ENCODE data around the gene ZWILCH.
"Not testable (repeated sequence)": the region's sequence is repeated elsewhere in the genome, so short reads cannot be mapped to it uniquely, and the experiment has no call there.

Gene ZWILCH

DNA sequence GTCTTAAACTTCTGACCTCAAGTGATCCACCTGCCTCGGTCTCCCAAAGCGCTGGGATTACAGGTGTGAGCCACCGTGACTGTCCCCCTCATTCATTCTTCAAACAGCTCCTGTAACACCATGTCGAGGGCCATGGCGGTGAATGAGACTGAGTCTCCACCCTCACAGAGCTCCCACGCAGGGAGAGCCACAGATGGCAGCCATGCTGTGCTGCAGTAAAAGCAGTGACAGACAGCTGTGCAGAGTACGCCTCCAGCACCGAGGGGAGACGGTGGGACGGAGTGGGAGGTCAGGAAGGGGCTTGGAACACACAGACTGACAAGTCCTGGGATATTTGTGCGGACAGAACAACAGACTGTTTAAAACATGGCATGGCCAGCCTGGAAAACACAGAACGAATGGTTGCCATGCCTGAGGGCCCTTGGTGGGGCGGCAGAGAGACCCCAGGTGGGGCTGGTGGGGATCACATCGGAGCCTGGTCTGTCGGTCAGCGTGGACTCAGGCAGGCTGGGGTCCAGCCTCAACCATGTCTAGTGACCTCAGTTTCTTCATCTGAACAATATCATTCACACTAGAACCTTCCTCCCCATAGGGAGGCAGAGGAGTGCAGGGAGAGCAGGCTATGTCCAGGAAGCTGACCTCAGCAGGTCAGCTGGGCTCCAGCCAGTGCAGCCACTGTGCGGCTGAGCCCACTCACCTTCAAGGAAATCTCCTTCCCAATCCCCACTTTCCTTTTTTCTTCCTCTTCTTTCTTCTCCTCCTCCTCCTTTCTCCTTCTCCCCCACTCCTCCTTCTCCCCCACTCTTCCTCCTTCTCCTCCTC is 81.2 kb downstream of the ZWILCH start:
- DNase-seq: no peak

DNA sequence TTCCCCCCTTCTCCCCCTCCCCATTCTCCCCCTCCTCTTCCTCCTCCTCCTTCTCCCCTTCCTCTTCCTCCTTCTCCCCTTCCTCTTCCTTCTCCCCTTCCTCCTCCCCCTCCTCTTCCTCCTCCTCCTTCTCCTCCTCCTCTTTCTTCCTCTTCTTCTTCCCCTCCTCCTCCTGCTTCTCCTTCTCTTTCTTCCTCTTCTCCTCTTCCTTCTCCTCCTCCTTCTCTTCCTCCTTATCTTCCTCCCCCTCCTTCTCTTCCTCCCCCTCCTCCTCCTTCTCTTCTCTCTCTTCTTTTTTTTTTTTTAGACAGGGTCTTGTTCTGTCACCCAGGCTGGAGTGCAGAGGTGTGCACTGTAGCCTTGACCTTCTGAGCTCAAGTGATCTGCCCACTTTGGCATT is 81.9 kb downstream of the ZWILCH start:
- DNase-seq: no peak

- DNase-seq: no peak
Measured at GRCh38 chr15:66587749-66588148, 82.6 kb downstream of the ZWILCH start.

DNA sequence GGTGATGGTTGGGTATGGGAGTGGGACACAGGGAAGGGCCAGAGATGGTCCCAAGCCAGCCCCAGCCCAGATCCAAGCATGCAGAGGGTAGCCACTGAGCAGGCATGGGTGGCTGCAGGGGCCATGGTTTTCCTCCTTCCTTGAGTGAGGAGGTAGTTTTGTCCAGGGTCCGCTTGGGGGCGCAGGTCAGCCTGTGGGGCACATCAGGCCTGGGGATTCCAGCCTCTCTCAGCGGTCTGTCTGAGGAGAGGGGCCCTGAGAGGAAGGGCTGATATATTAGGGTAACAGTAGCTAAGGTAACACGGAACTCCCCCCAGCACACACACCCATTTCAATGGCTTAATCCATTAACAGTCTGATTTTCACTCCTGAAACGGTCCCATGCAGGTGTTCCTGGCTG is 83.4 kb downstream of the ZWILCH start:
- DNase-seq: no peak

- no peak for DNase-seq
Measured at GRCh38 chr15:66588971-66589370, 83.8 kb downstream of the ZWILCH start.

DNA sequence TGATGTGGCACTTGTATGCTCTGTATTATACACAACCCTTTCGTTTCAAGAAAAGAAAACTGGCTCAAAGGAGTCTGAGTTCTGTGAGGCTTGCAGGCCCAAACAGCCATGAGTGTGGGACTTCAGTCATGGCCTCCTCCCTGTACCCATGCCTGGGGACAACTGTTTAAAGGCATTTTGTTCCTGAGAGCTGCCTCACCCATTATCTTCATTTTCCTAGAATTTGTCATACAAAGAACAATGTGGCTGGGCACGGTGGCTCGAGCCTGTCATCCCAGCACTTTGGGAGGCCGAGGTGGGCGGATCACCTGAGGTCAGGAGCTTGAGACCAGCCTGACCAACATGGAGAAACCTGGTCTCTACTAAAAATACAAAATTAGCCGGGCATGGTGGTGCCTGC is 84.3 kb downstream of the ZWILCH start:
- DNase-seq: not testable (repeated sequence)

GRCh38 chr15:66590435-66590834 is 85.3 kb downstream of the ZWILCH start:
- DNase-seq: no peak

GRCh38 chr15:66591322-66591862 is 86.3 kb downstream of the ZWILCH start:
- DNase-seq: no peak

GRCh38 chr15:66592505-66593218 is 87.5 kb downstream of the ZWILCH start:
- DNase-seq: no peak

DNA sequence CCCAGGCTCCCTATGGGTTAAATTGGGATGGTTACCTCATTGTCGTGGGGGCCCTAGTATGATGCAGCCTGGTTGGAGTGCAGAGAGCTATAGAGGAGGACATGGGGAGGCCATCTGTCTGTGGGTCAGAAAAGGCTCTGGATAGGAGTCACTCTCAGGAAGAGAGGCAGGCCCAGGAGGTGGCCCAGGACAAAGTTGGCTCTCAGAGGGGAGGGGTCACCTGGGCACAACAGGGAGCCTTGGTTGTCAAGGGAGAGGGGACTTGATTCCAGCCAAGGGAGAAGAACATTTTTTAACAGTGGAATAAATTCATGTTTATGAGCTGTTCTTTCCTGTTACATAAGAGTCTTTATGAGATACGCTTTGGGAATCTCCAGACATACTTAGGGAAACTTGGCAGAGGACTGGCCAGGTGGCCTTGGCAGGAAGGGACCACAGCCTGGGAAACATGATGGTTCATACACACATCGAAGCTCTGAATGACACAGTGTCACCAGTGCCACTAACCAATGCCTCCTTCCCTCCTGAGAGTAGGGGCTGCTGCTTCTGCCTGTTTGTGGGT is 88.2 kb downstream of the ZWILCH start:
- no peak for DNase-seq

GRCh38 chr15:66594344-66594743 is 89.2 kb downstream of the ZWILCH start:
- DNase-seq: no peak

GRCh38 chr15:66594836-66595235 is 89.7 kb downstream of the ZWILCH start:
- no peak for DNase-seq

DNA sequence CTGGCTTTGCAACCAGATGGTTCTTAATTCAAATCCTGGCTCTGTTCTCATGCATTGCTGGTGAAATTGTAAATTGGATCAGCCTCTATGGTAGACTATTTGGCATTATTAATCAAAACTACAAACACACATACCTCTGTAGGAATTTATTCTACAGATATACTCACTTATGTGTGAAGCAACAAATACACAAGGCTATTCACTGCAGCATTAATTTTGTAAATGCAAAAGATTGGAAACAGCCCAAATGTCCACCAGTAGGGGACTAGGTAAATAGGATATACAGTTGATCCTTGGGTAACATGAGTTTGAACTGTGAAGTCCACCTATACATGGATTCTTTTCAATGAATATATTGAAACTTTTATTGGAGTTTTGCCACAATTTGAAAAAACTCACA is 90.2 kb downstream of the ZWILCH start:
- no peak for DNase-seq

- DNase-seq: no peak
Measured at GRCh38 chr15:66595931-66596545, 90.9 kb downstream of the ZWILCH start.

DNA sequence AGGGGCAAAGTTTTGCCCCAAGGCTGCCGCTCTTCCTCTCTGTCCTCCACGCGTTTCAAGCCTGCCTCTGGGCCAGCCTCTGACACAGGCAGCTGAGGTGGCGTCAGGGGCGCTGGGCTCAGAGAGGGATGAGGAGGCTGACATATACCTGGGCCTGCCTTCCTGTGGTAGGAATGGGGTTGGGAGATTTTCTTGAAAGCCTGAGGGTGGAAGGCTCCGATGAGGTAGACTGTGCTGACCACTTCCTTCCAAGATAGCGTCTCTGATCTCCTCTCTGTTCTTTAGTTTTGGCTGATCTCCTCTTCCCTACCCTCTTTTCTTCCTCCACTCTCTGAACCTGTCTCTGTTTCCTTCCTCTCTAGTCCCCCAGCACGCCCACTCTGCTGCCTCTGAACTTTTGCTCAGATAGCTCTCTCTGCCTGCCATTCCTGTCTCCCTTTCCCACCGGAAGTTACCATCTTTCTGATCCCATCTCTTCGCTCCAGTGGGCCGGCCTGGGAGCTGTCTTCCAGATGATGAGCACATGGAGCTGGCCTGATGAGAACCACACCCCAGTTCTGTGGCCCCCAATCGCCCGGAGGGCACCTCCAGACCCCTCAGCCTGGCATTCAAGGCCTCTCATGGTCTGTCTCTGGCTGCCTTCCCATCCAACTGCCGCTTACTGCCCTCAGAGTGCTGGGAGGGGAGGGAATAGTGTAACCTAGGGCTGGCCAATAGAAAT is 93.1 kb downstream of the ZWILCH start:
- no peak for DNase-seq

Data from effector CD4-positive, alpha-beta T cell (primary cell).